ENCODE measurements around the gene BANK1. TPM values are rescaled to one million over a fixed set of nuclear protein-coding genes. Genes with fewer than 3 reads are reported as not detected.
A peak's percentile ranks its signal among the peaks of the same experiment; 100 is the strongest.

Gene BANK1
- total RNA-seq, 2 experiments from 2014 or later = 0.20 to 0.22 TPM

DNA sequence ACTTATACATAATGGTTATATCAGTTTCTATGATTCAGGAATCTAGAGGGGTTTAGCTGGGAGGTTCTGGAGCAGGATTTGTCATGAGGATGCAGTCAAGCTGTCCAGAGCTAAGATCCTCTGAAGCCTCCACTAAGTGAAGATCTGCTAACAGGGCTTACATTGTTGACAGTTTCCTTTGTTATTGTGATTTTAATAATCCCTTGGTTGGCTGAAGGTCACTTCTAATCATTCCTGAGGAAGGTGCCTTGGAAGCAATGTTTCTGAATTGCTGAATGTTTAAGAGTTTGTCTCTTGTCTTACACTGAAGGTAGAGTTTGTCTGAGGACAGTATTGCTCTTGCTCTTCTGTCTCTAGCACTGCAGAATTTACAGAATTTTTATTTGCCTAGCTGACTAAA, 41.3 kb downstream of the BANK1 start:
- Mint-ChIP-seq H3K9me3 (no peaks in the 10 kb centered on the region), H3K36me3 (ENCODE audit: low read depth) (no peaks in the 10 kb centered on the region), H3K27me3 (peaks cover 9% of the 10 kb centered on the region), H3K4me1 (ENCODE audit: low read depth) (no peaks in the 10 kb centered on the region), H3K4me3 (no peak overlapping the region), H3K27ac (no peak overlapping the region)
- DNase-seq (no peak), ATAC-seq (ENCODE audit: poor library complexity) (no peak)
- POLR2A ChIA-PET = no interaction called here
- Histone ChIP-seq H3K4me1 (ENCODE audit: insufficient read depth, low read length) (no peaks in the 10 kb centered on the region), H3K4me3 (ENCODE audit: low read length) (no peak overlapping the region), H3K27me3 (ENCODE audit: control insufficient read depth in 1 of 2, insufficient read depth in 2 of 2, low read length in 2 of 2) (no peaks in the 10 kb centered on the region), H3K36me3 (ENCODE audit: insufficient read depth, low read length) (no peaks in the 10 kb centered on the region), H3K27ac (ENCODE audit: low read depth in 1 of 2, low read length in 2 of 2) (no peak overlapping the region), H3K9me3 (ENCODE audit: control insufficient read depth in 1 of 2, insufficient read depth in 1 of 2, low read length in 2 of 2) (no peaks in the 10 kb centered on the region)
- TF ChIP-seq, protein P1, sequence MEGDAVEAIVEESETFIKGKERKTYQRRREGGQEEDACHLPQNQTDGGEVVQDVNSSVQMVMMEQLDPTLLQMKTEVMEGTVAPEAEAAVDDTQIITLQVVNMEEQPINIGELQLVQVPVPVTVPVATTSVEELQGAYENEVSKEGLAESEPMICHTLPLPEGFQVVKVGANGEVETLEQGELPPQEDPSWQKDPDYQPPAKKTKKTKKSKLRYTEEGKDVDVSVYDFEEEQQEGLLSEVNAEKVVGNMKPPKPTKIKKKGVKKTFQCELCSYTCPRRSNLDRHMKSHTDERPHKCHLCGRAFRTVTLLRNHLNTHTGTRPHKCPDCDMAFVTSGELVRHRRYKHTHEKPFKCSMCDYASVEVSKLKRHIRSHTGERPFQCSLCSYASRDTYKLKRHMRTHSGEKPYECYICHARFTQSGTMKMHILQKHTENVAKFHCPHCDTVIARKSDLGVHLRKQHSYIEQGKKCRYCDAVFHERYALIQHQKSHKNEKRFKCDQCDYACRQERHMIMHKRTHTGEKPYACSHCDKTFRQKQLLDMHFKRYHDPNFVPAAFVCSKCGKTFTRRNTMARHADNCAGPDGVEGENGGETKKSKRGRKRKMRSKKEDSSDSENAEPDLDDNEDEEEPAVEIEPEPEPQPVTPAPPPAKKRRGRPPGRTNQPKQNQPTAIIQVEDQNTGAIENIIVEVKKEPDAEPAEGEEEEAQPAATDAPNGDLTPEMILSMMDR (IDR thresholded peaks at IDR 0.05) = no peak
- CTCF ChIA-PET = no interaction called here
- intact Hi-C loops (cut with DNase I, micrococcal nuclease) = no loop called here

DNA sequence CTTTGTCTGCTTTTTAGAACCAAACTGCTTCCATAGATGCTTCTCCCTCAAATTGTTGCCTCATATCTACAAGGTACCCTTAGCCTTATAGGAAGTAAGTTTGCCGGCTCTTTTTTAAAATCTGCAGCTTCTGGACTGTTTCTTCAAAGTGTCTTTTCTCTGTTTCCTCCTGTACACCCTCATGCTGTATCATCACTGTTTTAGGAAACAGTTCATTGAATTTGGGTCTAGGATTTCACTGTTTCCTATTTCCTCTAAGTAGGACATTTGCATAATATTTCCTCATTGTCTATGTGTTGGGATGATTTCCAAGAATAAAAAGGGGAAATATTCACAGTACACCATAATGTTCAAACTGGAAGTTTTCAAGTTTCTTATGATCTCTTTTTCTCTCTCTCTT, 43.0 kb downstream of the BANK1 start:
- no peaks in the 10 kb centered on the region for H3K36me3 Mint-ChIP-seq (ENCODE audit: low read depth)
- ATAC-seq (ENCODE audit: poor library complexity) = no peak
- H3K9me3 ChIP-seq (ENCODE audit: control insufficient read depth in 1 of 2, insufficient read depth in 1 of 2, low read length in 2 of 2) = no peaks in the 10 kb centered on the region
- no peaks in the 10 kb centered on the region for H3K9me3 Mint-ChIP-seq
- no peaks in the 10 kb centered on the region for H3K4me1 ChIP-seq (ENCODE audit: insufficient read depth, low read length)
- H3K4me1 Mint-ChIP-seq (ENCODE audit: low read depth) = no peaks in the 10 kb centered on the region
- no peak for DNase-seq
- TF ChIP-seq, protein P1 (IDR thresholded peaks at IDR 0.05) = no peak
- no peak overlapping the region for H3K4me3 ChIP-seq (ENCODE audit: low read length)
- intact Hi-C loops (cut with DNase I, micrococcal nuclease) = no loop called here
- CTCF ChIA-PET = no interaction called here
- H3K27me3 Mint-ChIP-seq = peaks cover 9% of the 10 kb centered on the region
- H3K27ac Mint-ChIP-seq = no peak overlapping the region
- H3K4me3 Mint-ChIP-seq = no peak overlapping the region
- H3K27me3 ChIP-seq (ENCODE audit: control insufficient read depth in 1 of 2, insufficient read depth in 2 of 2, low read length in 2 of 2) = no peaks in the 10 kb centered on the region
- H3K27ac ChIP-seq (ENCODE audit: low read depth in 1 of 2, low read length in 2 of 2) = no peak overlapping the region
- POLR2A ChIA-PET = no interaction called here
- no peaks in the 10 kb centered on the region for H3K36me3 ChIP-seq (ENCODE audit: insufficient read depth, low read length)

DNA sequence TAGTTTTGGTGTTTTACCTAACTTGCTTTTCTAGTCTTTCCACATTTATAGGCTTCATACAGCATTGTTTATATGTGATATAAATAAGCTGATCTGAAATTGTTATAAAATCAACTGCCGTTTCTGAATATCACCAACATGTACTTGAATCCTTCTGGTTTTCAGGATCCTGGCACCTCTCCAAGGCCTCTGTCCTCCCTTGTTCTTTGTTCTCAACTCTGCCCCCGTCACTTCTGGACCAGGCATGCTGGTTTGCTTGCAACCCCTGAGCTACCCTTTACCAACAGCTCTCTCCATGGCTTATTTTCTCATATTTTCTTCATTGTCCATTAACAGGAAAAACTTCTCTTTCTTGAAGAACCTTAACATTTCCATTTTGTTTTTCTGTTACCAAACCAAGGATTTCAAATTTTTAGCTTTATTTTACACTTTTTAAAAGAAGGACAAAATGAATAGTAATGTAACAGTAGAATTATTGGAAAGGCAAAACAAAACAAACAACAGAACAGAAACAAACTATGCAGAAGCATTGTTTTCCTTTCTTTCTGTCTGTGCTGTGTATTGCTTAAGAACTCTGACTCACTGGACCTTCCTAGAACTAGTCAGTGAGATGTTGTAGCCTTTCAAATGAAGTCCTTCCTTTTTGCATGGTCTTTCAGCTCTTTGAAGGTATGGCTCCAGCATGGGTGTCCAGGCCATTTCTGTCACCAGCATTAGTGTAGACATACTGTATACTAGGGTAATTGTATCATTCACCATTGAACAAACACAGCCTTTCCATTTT, 44.8 kb downstream of the BANK1 start:
- POLR2A ChIA-PET = no interaction called here

More for the DNA sequence above, 44.8 kb downstream of the BANK1 start:
- Histone ChIP-seq H3K4me1 (ENCODE audit: insufficient read depth, low read length) (no peaks in the 10 kb centered on the region), H3K9me3 (ENCODE audit: control insufficient read depth in 1 of 2, insufficient read depth in 1 of 2, low read length in 2 of 2) (no peaks in the 10 kb centered on the region), H3K4me3 (ENCODE audit: low read length) (no peak overlapping the region), H3K36me3 (ENCODE audit: insufficient read depth, low read length) (no peaks in the 10 kb centered on the region), H3K27ac (ENCODE audit: low read depth in 1 of 2, low read length in 2 of 2) (no peak overlapping the region), H3K27me3 (ENCODE audit: control insufficient read depth in 1 of 2, insufficient read depth in 2 of 2, low read length in 2 of 2) (no peaks in the 10 kb centered on the region)
- TF ChIP-seq, protein P1 (IDR thresholded peaks at IDR 0.05) = no peak
- Mint-ChIP-seq H3K4me1 (ENCODE audit: low read depth) (no peaks in the 10 kb centered on the region), H3K4me3 (no peak overlapping the region), H3K27me3 (peaks cover 14% of the 10 kb centered on the region), H3K36me3 (ENCODE audit: low read depth) (no peaks in the 10 kb centered on the region), H3K9me3 (no peaks in the 10 kb centered on the region), H3K27ac (no peak overlapping the region)
- ATAC-seq (ENCODE audit: poor library complexity) = no peak
- peak in 2 of 14 experiments; percentile 9 to 18 for DNase-seq
- intact Hi-C loops (cut with DNase I, micrococcal nuclease) = no loop called here
- CTCF ChIA-PET = no interaction called here

All from CD4-positive, alpha-beta T cell (primary cell).